Astrocyte of the cerebellum (primary cell): Measurements from ENCODE around the gene MED13L.

ENCODE experiments used
- DNase-seq: peaks from one replicate; pipeline ENCODE4 v3.0.0-alpha.2; 2011; ENCODE audit warnings: low read depth
- H3K4me3 ChIP-seq: 2 replicates; pipeline ENCODE4 v1.5.1; 2011; ENCODE audit warnings: mild to moderate bottlenecking, low read depth, low read length, moderate library complexity
- in situ Hi-C: cut with HindIII; loops from 2 replicates; pipeline ENCODE4 v1.10.0; 2017; ENCODE audit warnings: low sequenced_read_pairs
- TF ChIP-seq, protein P1 (sequence below): IDR thresholded peaks from 2 replicates; pipeline ENCODE4 v1.5.1; 2012; ENCODE audit warnings: low read length, low read depth, moderate library complexity, mild to moderate bottlenecking; ENCODE audit errors: missing control alignments

Gene MED13L

DNA sequence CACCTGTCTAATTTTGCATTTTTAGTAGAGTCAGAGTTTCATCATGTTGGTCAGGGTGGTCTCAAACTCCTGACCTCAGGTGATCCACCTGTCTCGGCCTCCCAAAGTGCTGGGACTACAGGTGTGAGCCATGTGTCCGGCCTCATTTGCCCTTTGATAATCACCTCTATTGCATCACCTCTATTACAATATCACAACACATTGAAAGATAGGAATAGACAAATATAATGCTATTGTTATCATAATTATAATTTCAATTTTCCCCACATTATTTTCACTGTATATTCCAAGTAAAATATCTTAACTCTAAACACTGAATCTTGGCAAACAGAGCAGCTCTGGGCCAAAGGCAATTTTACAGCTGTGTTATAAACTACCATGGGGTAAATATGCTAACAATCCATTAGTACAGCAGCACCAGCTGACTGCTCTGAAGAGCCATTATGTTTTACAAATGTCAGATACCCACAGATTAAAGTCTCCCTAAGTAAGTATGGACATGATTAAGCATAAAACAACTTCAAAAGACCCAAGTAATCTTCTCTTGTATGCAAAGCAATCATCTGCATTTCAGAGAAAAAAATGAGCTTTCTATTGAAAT is 173.2 kb downstream of the MED13L start:
- TF ChIP-seq, protein P1, sequence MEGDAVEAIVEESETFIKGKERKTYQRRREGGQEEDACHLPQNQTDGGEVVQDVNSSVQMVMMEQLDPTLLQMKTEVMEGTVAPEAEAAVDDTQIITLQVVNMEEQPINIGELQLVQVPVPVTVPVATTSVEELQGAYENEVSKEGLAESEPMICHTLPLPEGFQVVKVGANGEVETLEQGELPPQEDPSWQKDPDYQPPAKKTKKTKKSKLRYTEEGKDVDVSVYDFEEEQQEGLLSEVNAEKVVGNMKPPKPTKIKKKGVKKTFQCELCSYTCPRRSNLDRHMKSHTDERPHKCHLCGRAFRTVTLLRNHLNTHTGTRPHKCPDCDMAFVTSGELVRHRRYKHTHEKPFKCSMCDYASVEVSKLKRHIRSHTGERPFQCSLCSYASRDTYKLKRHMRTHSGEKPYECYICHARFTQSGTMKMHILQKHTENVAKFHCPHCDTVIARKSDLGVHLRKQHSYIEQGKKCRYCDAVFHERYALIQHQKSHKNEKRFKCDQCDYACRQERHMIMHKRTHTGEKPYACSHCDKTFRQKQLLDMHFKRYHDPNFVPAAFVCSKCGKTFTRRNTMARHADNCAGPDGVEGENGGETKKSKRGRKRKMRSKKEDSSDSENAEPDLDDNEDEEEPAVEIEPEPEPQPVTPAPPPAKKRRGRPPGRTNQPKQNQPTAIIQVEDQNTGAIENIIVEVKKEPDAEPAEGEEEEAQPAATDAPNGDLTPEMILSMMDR, result no peak
- H3K4me3 ChIP-seq, result no peak overlapping the region
- no peak for DNase-seq
- in situ Hi-C loops, result no loop called here

DNA sequence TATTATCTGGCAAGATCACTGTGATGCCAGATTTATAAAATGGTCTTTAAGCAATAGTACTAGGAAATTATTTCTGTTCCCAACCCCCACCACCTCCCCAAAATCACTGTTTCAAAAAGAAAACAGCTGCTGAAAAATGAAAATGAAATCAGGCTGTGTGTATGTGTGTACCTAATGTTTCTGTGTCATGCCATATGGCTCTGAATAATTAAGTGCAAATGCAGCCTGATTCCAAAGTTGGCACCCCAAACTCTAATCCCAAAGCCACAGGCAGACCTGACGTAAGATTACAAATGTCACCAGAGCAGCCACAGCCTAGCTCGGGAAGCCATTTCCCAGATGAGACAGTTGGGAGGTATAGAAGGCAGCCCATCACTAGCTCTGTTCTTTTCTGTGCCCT is 175.5 kb downstream of the MED13L start:
- TF ChIP-seq, protein P1, result no peak

DNA sequence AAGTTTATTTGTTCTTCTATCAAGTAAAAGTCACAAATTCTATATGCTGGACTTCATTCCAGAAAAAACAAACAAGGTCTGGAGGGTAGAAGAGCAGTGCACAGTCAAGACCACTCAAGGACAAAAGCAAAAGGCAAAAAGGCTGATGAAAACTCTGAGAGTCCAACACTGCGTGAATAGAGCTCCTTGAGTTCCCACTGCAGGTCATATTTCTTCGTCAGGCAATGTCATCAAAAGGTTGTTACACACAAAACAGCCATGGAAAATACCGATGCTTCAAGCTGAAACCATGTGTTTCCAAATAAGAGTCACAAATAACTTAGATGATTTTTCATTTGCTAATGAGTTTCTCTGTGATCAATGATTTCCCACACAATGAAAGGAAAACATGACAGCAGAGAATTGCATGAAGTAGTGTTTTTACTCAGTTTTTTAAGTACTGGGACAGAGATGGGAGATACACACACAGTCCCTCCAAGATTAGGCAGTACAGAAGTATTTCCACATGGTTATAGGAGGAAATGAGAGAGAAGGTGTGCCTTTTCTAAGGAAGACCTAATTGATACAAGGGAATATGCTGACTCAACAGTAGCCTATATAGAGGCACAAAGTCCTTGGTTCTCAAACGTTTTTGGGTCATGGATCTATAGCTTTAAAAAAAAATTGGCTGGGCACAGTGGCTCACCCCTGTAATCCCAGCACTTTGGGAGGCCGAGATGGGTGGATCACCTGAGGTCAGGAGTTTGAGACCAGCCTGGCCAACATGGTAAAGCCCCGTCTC is 177.7 kb downstream of the MED13L start:
- no peak for DNase-seq
- in situ Hi-C loops, result no loop called here
- H3K4me3 ChIP-seq, result no peak overlapping the region
- TF ChIP-seq, protein P1, result no peak

More for the DNA sequence above, 175.5 kb downstream of the MED13L start:
- H3K4me3 ChIP-seq, result no peak overlapping the region
- in situ Hi-C loops, result no loop called here
- no peak for DNase-seq

DNA sequence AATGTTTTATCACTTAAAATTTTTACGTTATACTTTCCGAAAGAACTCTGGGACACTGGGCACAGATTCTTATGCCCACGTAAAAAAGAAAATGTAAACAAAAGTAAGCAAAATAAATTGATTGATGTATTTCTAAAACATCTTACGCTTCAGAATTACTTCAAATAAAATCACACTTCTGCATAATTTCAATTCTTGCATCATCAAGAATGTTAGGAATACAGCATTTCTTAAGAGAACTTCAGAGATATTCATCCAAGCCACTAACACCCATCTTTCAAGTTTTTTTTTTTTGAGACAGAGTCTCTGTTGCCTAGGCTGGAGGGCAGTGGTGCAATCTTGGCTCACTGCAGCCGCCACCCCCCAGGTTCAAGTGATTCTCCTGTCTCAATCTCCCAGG is 180.6 kb downstream of the MED13L start:
- H3K4me3 ChIP-seq, result no peak overlapping the region
- in situ Hi-C loops, result no loop called here
- TF ChIP-seq, protein P1, result no peak
- DNase-seq, result no peak

DNA sequence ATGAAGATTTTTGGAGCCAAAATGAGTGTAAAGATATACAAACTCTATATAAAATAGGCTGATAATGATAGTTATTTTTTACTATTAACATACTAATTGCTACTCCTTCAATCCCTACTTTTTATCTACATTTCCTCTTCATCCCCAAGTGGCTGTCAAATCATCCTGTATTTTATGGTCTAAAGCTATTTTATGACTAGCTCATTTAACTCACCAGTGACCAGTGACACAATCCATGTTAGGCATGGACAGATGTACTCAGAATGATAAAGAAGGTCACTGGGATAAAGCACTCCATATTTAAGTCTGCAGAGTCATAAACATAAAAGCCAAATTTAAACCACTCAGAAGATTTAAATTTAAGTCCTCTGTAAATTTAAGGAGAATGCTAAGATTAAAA is 183.0 kb downstream of the MED13L start:
- no peak for DNase-seq
- in situ Hi-C loops, result no loop called here
- H3K4me3 ChIP-seq, result no peak overlapping the region
- TF ChIP-seq, protein P1, result no peak

DNA sequence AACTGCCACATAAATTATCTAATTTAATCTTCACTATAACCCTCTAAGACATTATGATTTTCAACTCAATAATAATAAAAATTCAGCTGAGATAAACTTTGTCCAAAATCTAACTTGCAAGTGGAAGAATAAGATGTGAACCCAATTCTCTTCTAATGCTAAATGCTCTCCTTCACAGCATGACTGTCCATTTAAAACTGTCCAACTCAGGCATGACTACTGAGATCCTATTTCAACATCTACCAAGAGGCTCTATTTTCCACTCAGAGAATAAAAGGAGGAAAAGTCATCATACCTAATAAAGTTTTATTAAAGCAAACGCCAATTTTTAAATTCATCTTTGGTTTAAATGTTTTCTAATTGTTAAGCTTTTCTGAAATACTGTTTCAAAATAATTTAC is 183.6 kb downstream of the MED13L start:
- TF ChIP-seq, protein P1, result no peak
- DNase-seq, result no peak
- in situ Hi-C loops, result no loop called here
- no peak overlapping the region for H3K4me3 ChIP-seq
